Suprapubic skin (tissue), 4 donors: ENCODE results near the gene EIF3A. TPM values are rescaled to one million over a fixed set of nuclear protein-coding genes. Genes with fewer than 3 reads are reported as not detected.

Source experiments
- DNase-seq, 2 donors: peaks; one replicate each; pipeline ENCODE4 v3.0.0-alpha.2; 2019; ENCODE audit warnings: low spot score in 2 of 2
- H3K27ac ChIP-seq: fragments of 200-600 bp; sonication (generic); one replicate; pipeline ENCODE4 v1.5.1; 2019
- H3K27me3 ChIP-seq: fragments of 200-600 bp; sonication (generic); one replicate; pipeline ENCODE4 v1.5.1; 2019
- H3K36me3 ChIP-seq: fragments of 200-600 bp; sonication (generic); one replicate; pipeline ENCODE4 v1.5.1; 2019
- H3K4me1 ChIP-seq: fragments of 200-600 bp; sonication (generic); one replicate; pipeline ENCODE4 v1.5.1; 2019
- H3K4me3 ChIP-seq: fragments of 200-600 bp; sonication (generic); one replicate; pipeline ENCODE4 v1.5.1; 2019; ENCODE audit warnings: mild to moderate bottlenecking
- H3K9me3 ChIP-seq: fragments of 200-600 bp; sonication (generic); one replicate; pipeline ENCODE4 v1.5.1; 2019
- EP300 ChIP-seq: sonication (generic); formaldehyde crosslinking; IDR thresholded peaks from one replicate; pipeline ENCODE4 v1.6.1; 2017; ENCODE audit warnings: antibody characterized with exemption
- POLR2A ChIP-seq, 2 donors: fragments of 450-650 bp; IDR thresholded peaks; one replicate each; pipeline ENCODE4 v1.6.1; 2017; ENCODE audit warnings: antibody characterized with exemption in 2 of 2, mild to moderate bottlenecking in 2 of 2, moderate library complexity in 2 of 2
- POLR2AphosphoS5 ChIP-seq, 3 donors: sonication (generic); formaldehyde crosslinking; IDR thresholded peaks; one replicate each; pipeline ENCODE4 v1.6.1; 2017; ENCODE audit warnings: antibody characterized with exemption in 3 of 3
- WGBS: methylation state at CpG from one replicate; pipeline ENCODE4 v1.1.5; 2018; 5-methylcytosine and 5-hydroxymethylcytosine counted together
- total RNA-seq, 4 donors: library from RNA; depleted of rRNA; stranded (reverse); fragments of >200 nt; gene quantifications; one replicate each; pipeline ENCODE4 v1.1.0, GENCODE V29; 2016
- TF ChIP-seq, protein P1 (sequence below), 2 donors: fragments of 200-600 bp in 1 of 2; fragments of 450-650 bp in 1 of 2; sonication (generic) in 1 of 2; IDR thresholded peaks; one replicate each; pipeline ENCODE4 v1.5.1; 2016 to 2019; ENCODE audit warnings: antibody characterized with exemption in 2 of 2, mild to moderate bottlenecking in 1 of 2, moderate library complexity in 1 of 2

EIF3A gene
- total RNA-seq, 4 donors from 2014 or later, result 116 to 148 (median 123) TPM

DNA sequence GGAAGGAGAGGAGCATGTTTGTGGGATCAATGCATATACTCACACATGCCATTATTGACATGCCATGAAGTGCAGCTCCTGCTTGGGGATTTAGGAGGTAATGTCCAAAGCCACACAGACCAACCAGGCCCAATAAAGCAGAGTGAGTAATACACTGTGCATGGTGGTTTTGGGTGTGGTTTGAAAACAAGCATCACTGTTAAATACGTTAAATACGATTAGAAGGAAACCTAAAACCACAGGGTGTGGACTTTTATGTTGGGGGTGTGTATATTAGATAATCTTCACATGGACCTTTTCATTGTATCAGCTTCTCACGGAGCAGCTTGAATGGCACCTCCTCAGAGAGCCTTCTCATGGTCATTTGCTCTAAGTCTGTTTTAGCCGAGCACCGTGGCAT is 10.4 kb upstream of the EIF3A start:
- no peaks in the 10 kb centered on the region for H3K9me3 ChIP-seq
- WGBS, result 60% methylated on average over 5 of the region's 5 CpGs
- H3K36me3 ChIP-seq, result no peaks in the 10 kb centered on the region
- H3K4me1 ChIP-seq, result no peaks in the 10 kb centered on the region
- DNase-seq, result no peak
- no peaks in the 10 kb centered on the region for H3K27me3 ChIP-seq
- no peak overlapping the region for H3K4me3 ChIP-seq
- peak overlapping the region; percentile 28 for H3K27ac ChIP-seq
- TF ChIP-seq, protein P1, sequence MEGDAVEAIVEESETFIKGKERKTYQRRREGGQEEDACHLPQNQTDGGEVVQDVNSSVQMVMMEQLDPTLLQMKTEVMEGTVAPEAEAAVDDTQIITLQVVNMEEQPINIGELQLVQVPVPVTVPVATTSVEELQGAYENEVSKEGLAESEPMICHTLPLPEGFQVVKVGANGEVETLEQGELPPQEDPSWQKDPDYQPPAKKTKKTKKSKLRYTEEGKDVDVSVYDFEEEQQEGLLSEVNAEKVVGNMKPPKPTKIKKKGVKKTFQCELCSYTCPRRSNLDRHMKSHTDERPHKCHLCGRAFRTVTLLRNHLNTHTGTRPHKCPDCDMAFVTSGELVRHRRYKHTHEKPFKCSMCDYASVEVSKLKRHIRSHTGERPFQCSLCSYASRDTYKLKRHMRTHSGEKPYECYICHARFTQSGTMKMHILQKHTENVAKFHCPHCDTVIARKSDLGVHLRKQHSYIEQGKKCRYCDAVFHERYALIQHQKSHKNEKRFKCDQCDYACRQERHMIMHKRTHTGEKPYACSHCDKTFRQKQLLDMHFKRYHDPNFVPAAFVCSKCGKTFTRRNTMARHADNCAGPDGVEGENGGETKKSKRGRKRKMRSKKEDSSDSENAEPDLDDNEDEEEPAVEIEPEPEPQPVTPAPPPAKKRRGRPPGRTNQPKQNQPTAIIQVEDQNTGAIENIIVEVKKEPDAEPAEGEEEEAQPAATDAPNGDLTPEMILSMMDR (IDR thresholded peaks at IDR 0.05), result no peak
- TF ChIP-seq EP300, result no peak
- no peak for TF ChIP-seq POLR2AphosphoS5 (IDR thresholded peaks at IDR 0.05)
- no peak for TF ChIP-seq POLR2A (IDR thresholded peaks at IDR 0.05)

DNA sequence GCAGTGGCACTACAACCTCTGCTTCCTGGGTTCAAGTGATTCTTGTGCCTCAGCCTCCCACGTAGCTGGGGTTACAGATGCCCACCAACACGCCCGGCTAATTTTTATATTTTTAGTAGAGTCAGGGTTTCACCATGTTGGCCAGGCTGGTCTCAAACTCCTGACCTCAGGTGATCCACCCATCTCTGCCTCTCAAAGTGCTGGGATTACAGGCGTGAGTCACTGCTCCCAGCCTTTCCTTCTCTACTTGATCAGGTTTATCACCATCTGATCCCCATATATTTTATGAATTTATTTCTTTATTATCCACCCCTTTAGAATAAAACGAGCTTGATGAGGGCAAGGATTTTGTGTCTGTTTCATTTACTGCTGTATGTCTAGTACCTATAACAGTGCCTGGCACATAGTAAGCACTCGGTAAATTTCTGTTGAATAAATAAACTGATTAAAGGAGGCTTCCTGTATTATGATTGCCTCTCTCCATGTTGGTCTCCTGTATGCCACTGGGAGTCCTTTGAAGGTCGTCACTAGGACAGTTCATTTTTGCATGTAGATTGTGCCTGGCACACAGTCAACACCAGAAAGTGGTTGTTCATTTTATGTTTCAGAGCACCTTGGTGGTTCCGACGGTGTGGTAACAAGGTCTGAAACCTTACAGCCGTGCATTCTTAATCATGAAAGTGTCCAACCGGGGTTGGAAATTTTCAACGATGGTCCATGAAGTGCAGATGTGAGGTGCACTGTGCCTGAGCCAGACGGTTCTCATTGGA is 9.6 kb upstream of the EIF3A start:
- WGBS, result 79% methylated on average over 13 of the region's 13 CpGs
- H3K27ac ChIP-seq, result peak overlapping the region; percentile 28
- peak in 1 of 2 donors; percentile 6 for DNase-seq

DNA sequence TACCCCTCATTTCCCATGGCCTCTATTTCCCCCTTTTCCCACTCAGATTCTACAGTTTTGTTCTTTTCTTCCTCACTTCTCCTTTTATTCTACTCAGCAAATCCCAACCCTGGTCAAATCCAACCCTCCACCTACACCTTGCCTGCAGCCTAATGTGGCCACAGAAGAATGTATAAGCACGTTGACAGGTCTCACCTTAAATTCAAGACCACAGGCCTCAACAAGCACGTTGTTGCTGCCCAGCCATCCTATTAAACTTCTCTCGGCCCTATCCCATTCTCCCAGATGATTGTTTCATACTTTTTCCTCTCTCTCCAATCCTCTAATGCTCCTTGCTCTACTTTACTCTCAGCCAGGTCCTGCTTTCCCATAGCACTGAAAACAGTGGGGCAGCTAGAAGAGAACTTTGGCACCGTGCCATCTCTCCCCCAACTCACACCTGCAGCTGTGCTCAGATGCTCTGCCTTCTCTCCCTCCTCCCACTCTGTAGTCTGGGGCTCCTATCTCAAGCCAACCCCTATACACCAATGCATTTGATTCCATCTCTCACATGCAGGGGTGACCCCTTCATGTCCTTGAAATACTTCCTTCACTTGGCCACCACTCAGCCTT is 6.8 kb upstream of the EIF3A start:
- TF ChIP-seq, protein P1 (IDR thresholded peaks at IDR 0.05), result no peak
- TF ChIP-seq POLR2AphosphoS5 (IDR thresholded peaks at IDR 0.05) (no peak), POLR2A (IDR thresholded peaks at IDR 0.05) (no peak), EP300 (no peak)

More for the DNA sequence above, 9.6 kb upstream of the EIF3A start:
- no peak for TF ChIP-seq POLR2AphosphoS5 (IDR thresholded peaks at IDR 0.05)
- TF ChIP-seq, protein P1 (IDR thresholded peaks at IDR 0.05), result no peak
- TF ChIP-seq POLR2A (IDR thresholded peaks at IDR 0.05), result no peak
- no peak for TF ChIP-seq EP300
- Histone ChIP-seq H3K27me3 (no peaks in the 10 kb centered on the region), H3K9me3 (no peaks in the 10 kb centered on the region), H3K4me3 (no peak overlapping the region), H3K36me3 (no peaks in the 10 kb centered on the region), H3K4me1 (no peaks in the 10 kb centered on the region)

DNA sequence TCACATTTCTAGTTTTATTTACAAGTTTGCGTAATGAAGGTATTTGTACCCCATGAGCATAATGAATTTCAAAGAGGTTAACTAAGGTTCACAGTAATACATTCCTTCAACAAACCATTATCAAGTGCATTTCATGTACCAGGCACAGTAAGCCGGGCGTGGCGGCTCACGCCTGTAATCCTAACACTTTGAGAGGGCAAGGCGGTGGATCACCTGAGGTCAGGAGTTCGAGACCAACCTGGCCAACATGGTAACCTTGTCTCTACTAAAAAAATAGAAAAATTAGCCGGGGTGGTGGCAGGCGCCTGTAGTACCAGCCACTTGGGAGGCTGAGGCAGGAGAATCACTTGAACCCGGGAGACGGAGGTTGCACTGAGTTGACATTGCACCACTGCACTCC is 4.3 kb upstream of the EIF3A start:
- DNase-seq, result no peak
- Histone ChIP-seq H3K4me3 (no peak overlapping the region), H3K36me3 (no peaks in the 10 kb centered on the region), H3K9me3 (no peaks in the 10 kb centered on the region), H3K27me3 (no peaks in the 10 kb centered on the region), H3K4me1 (peaks cover 9% of the 10 kb centered on the region), H3K27ac (no peak overlapping the region)
- no peak for TF ChIP-seq POLR2A (IDR thresholded peaks at IDR 0.05)
- no peak for TF ChIP-seq POLR2AphosphoS5 (IDR thresholded peaks at IDR 0.05)
- TF ChIP-seq, protein P1 (IDR thresholded peaks at IDR 0.05), result no peak
- WGBS, result 94% methylated on average over 11 of the region's 11 CpGs

More for the DNA sequence above, 6.8 kb upstream of the EIF3A start:
- 53% methylated on average over 4 of the region's 4 CpGs for WGBS
- Histone ChIP-seq H3K27ac (no peak overlapping the region), H3K4me1 (no peaks in the 10 kb centered on the region), H3K4me3 (no peak overlapping the region), H3K36me3 (no peaks in the 10 kb centered on the region), H3K27me3 (no peaks in the 10 kb centered on the region), H3K9me3 (no peaks in the 10 kb centered on the region)
- DNase-seq, result peak in 1 of 2 donors; percentile 53
